HCEC 1CT (cell line): ENCODE data around the gene STK32B.
"Not testable (repeated sequence)": the region's sequence is repeated elsewhere in the genome, so short reads cannot be mapped to it uniquely, and the experiment has no call there.

Source experiments
- DNase-seq: peaks from one replicate; pipeline ENCODE4 v3.0.0-alpha.2; 2017

STK32B gene

GRCh38 chr4:5409972-5410618 is 358.8 kb downstream of the STK32B start:
- DNase-seq: no peak

GRCh38 chr4:5412296-5412695 is 361.0 kb downstream of the STK32B start:
- no peak for DNase-seq

GRCh38 chr4:5412751-5413150 is 361.5 kb downstream of the STK32B start:
- no peak for DNase-seq

- DNase-seq: no peak
Observed at GRCh38 chr4:5416637-5417036, 365.4 kb downstream of the STK32B start.

- no peak for DNase-seq
Observed at GRCh38 chr4:5420266-5420665, 369.0 kb downstream of the STK32B start.

GRCh38 chr4:5421416-5421815 is 370.1 kb downstream of the STK32B start:
- no peak for DNase-seq

GRCh38 chr4:5422195-5422594 is 370.9 kb downstream of the STK32B start:
- DNase-seq: no peak

- no peak for DNase-seq
Observed at GRCh38 chr4:5423670-5424069, 372.4 kb downstream of the STK32B start.

- DNase-seq: no peak
Observed at GRCh38 chr4:5424211-5424610, 372.9 kb downstream of the STK32B start.

- no peak for DNase-seq
Observed at GRCh38 chr4:5424901-5425300, 373.6 kb downstream of the STK32B start.

GRCh38 chr4:5429747-5430146 is 378.5 kb downstream of the STK32B start:
- no peak for DNase-seq

GRCh38 chr4:5433196-5433595 is 381.9 kb downstream of the STK32B start:
- DNase-seq: no peak

GRCh38 chr4:5435201-5435600 is 383.9 kb downstream of the STK32B start:
- DNase-seq: no peak

- no peak for DNase-seq
Observed at GRCh38 chr4:5435823-5436222, 384.5 kb downstream of the STK32B start.

- not testable (repeated sequence) for DNase-seq
Observed at GRCh38 chr4:5443976-5444802, 392.9 kb downstream of the STK32B start.

- DNase-seq: no peak
Observed at GRCh38 chr4:5444918-5445517, 393.7 kb downstream of the STK32B start.

GRCh38 chr4:5446595-5447226 is 395.4 kb downstream of the STK32B start:
- no peak for DNase-seq

- DNase-seq: no peak
Observed at GRCh38 chr4:5447755-5448154, 396.5 kb downstream of the STK32B start.

GRCh38 chr4:5448221-5448620 is 396.9 kb downstream of the STK32B start:
- DNase-seq: no peak

- no peak for DNase-seq
Observed at GRCh38 chr4:5451243-5451642, 400.0 kb downstream of the STK32B start.

- no peak for DNase-seq
Observed at GRCh38 chr4:5452156-5452555, 400.9 kb downstream of the STK32B start.

- DNase-seq: no peak
Observed at GRCh38 chr4:5455003-5455585, 403.8 kb downstream of the STK32B start.

- no peak for DNase-seq
Observed at GRCh38 chr4:5456296-5456845, 405.1 kb downstream of the STK32B start.
